Adrenal gland (tissue), 12 donors: ENCODE data around the gene OLIG3. TPM values are rescaled to one million over a fixed set of nuclear protein-coding genes. Genes with fewer than 3 reads are reported as not detected.

Source experiments
- DNase-seq, 7 donors: peaks; one replicate each; pipeline ENCODE4 v3.0.0-alpha.2; 2019 to 2020
- H3K27ac ChIP-seq, 5 donors: fragments of 200-600 bp; sonication (generic) in 4 of 5; 1 replicate in 3 of 5; 2 replicates in 2 of 5; pipeline versions ENCODE4 v1.5.1 to v1.8.0; 2016 to 2020; ENCODE audit warnings: mild to moderate bottlenecking in 1 of 5
- H3K27me3 ChIP-seq: fragments of 200-600 bp; 2 replicates; pipeline ENCODE4 v1.8.0; 2021
- H3K36me3 ChIP-seq, 2 donors: fragments of 200-600 bp; replicated peaks in 1 of 2; 1 replicate in 1 of 2; 2 replicates in 1 of 2; pipeline versions ENCODE4 v1.5.1 to v1.8.0; 2018 to 2022
- H3K4me1 ChIP-seq, 2 donors: fragments of 200-600 bp; replicated peaks in 1 of 2; 1 replicate in 1 of 2; 2 replicates in 1 of 2; pipeline versions ENCODE4 v1.5.1 to v1.8.0; 2018 to 2021
- H3K4me3 ChIP-seq, 4 donors: fragments of 200-600 bp; sonication (generic) in 3 of 4; one replicate each; pipeline ENCODE4 v1.5.1; 2016 to 2018
- H3K9me3 ChIP-seq, 3 donors: fragments of 200-600 bp; sonication (generic) in 1 of 3; replicated peaks in 1 of 3; 1 replicate in 2 of 3; 2 replicates in 1 of 3; pipeline versions ENCODE4 v1.5.1 to v1.8.0; 2016 to 2021
- POLR2A ChIP-seq, 2 donors: fragments of 450-650 bp; IDR thresholded peaks; one replicate each; pipeline ENCODE4 v1.6.1; 2017; ENCODE audit warnings: antibody characterized with exemption in 2 of 2, mild to moderate bottlenecking in 2 of 2, moderate library complexity in 1 of 2
- WGBS, 4 donors: extraction: QIAGEN DNeasy Blood & Tissue Kit in 2 of 4; methylation state at CpG; one replicate each; pipeline versions ENCODE4 v1.1.5 to v1.1.7; 2013 to 2017; 5-methylcytosine and 5-hydroxymethylcytosine counted together
- intact Hi-C, 2 donors: fragments of 100-400 bp; cut with DNase I; formaldehyde crosslinking; loops; one replicate each; pipeline versions ENCODE4 v1.14.1 to v1.15.0; 2022 to 2023
- polyA plus RNA-seq, 3 donors: library from polyadenylated mRNA; stranded (reverse); fragments of 200-250 nt in 2 of 3; fragments of 350-450 nt in 1 of 3; fragmentation: Illumina TruSeq in 1 of 3; extraction: RNeasy Lipid Tissue Mini Kit (QIAGEN cat#74804) in 1 of 3; gene quantifications; one replicate each; pipeline ENCODE4 v1.2.3, GENCODE V29; 2013 to 2014
- total RNA-seq, 9 donors: library from RNA; depleted of rRNA in 4 of 9; stranded (reverse); fragments of >200 nt in 4 of 9; fragments of 120-200 nt in 1 of 9; fragmentation: NEBNext Ultra II Directional in 1 of 9; extraction: Animal tissue kit (Norgen Biotek cat#: 25700) in 1 of 9; gene quantifications; one replicate each; pipeline versions ENCODE4 v1.1.0 to v1.2.4, GENCODE V29; 2013 to 2023
- TF ChIP-seq, protein P1 (sequence below), 6 experiments: fragments of 450-650 bp in 4 of 6; fragments of 200-600 bp in 2 of 6; sonication (generic) in 1 of 6; IDR thresholded peaks; 1 replicate in 5 of 6; 2 replicates in 1 of 6; pipeline versions ENCODE4 v1.5.1 to v1.8.0; 2016 to 2021; ENCODE audit warnings: antibody characterized with exemption in 6 of 6, mild to moderate bottlenecking in 2 of 6, moderate library complexity in 1 of 6
- donor health status: healthy with polysubstance abuse.
- donor health status: Bipolar disorder and iron deficiency.
- donor health status: DM: yes; HTN: yes; CAD: no.
- donor health status: DM: no; HTN: no; CAD: no.
- donor health status: DM: no; HTN: no; CAD: no.
- donor health status: DM: yes; HTN: yes; CAD: no.

The OLIG3 gene
- total and polyA plus RNA-seq, 12 donors = not detected

DNA sequence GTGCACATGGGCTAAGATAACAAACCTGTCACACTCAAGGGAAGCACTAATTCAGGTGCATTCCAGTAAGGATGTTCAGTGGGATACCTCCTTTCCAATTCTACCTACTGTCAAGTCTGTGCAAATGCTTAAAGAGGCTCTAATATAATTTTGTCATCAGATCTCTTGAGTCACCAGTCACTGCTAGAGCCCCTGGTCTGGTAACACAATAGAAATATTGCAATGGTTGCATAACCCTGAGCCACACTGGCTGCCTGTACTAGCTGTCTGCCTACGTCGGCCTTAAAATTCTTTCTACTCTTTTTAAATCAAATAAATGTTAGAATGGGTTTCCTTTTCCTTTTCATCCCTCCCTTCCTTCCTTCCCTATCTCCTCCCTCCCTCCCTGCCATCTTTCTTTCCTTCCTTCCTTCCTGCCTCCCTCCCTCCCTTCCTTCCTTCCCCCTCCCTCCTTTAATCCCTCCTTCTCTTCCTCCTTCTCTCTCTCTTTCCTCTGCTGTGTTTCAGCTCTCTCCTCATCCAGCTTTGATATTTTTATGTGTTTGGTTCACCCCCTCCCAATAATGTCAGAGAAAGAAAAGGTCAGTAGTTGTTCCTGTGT is 28.1 kb upstream of the OLIG3 start:
- WGBS, 4 donors = 44 to 63% (median 54%) methylated on average over 2 of the region's 2 CpGs
- intact Hi-C loops = no loop called here
- no peaks in the 10 kb centered on the region for H3K4me1 ChIP-seq

DNA sequence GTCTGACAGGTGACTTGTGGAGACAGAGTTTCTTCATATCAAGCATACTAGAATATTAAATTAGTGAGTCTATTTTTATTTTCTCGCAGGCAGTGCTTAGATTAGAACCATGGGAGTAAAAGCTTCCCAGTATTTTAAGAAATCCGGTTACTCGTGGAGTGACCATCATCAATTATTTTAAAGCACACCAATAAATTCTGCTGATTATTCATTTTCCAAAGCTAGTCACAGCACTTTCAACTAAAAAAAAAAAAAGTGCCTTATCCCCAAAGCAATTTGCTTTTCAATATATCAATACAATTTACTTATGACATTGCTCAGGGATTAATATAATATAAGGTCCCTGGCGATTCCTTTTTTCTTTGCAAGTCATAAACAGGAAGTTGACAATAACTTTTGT is 26.3 kb upstream of the OLIG3 start:
- no peaks in the 10 kb centered on the region for H3K4me1 ChIP-seq
- intact Hi-C loops = no loop called here
- no peak for DNase-seq
- H3K27me3 ChIP-seq = peaks cover 26% of the 10 kb centered on the region
- H3K27ac ChIP-seq = no peak overlapping the region
- no peaks in the 10 kb centered on the region for H3K36me3 ChIP-seq
- TF ChIP-seq, protein P1, sequence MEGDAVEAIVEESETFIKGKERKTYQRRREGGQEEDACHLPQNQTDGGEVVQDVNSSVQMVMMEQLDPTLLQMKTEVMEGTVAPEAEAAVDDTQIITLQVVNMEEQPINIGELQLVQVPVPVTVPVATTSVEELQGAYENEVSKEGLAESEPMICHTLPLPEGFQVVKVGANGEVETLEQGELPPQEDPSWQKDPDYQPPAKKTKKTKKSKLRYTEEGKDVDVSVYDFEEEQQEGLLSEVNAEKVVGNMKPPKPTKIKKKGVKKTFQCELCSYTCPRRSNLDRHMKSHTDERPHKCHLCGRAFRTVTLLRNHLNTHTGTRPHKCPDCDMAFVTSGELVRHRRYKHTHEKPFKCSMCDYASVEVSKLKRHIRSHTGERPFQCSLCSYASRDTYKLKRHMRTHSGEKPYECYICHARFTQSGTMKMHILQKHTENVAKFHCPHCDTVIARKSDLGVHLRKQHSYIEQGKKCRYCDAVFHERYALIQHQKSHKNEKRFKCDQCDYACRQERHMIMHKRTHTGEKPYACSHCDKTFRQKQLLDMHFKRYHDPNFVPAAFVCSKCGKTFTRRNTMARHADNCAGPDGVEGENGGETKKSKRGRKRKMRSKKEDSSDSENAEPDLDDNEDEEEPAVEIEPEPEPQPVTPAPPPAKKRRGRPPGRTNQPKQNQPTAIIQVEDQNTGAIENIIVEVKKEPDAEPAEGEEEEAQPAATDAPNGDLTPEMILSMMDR (IDR thresholded peaks at IDR 0.05) = no peak
- no peak for TF ChIP-seq POLR2A (IDR thresholded peaks at IDR 0.05)
- no peaks in the 10 kb centered on the region for H3K9me3 ChIP-seq
- H3K4me3 ChIP-seq = no peak overlapping the region
- WGBS, 4 donors = 73 to 79% (median 77%) methylated on average over 4 of the region's 4 CpGs

More for the DNA sequence above, 28.1 kb upstream of the OLIG3 start:
- Histone ChIP-seq H3K27me3 (peaks cover 14% of the 10 kb centered on the region), H3K9me3 (no peaks in the 10 kb centered on the region), H3K4me3 (no peak overlapping the region), H3K36me3 (no peaks in the 10 kb centered on the region), H3K27ac (no peak overlapping the region)
- TF ChIP-seq POLR2A (IDR thresholded peaks at IDR 0.05) = no peak
- TF ChIP-seq, protein P1 (IDR thresholded peaks at IDR 0.05) = no peak
- DNase-seq = no peak

DNA sequence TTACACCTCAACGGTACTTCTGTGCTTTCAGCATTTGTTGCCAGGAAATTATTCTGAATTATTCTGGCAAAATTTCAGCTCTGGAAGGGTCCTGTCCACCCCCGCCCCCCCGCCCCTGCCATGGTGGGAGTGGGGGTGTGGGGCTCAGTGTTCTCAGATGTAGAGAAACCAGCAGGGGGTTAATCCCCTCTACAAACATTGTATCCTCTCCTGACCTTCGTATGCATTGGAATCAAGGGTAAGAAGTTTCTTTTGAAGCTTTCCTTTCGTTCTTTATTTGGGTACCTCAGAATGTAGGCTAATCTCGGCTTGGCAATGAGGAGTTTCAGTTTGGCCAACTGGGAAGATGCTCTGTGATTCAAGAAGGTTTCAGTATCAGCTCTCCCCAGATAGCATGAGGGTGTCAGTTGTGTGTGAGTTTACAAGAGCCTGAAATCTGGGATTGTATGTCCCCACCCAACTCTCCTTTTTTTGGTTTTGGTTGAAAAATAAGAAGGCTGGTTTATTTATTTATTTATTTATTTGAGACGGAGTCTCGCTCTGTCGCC is 25.5 kb upstream of the OLIG3 start:
- 32 to 41% (median 36%) methylated on average over 8 to 9 of the region's 9 CpGs for WGBS, 4 donors
- Histone ChIP-seq H3K4me1 (no peaks in the 10 kb centered on the region), H3K9me3 (no peaks in the 10 kb centered on the region), H3K4me3 (no peak overlapping the region), H3K27me3 (peaks cover 34% of the 10 kb centered on the region), H3K36me3 (no peaks in the 10 kb centered on the region), H3K27ac (no peak overlapping the region)
- no peak for DNase-seq
- no peak for TF ChIP-seq POLR2A (IDR thresholded peaks at IDR 0.05)
- TF ChIP-seq, protein P1 (IDR thresholded peaks at IDR 0.05) = no peak
- intact Hi-C loops = no loop called here

DNA sequence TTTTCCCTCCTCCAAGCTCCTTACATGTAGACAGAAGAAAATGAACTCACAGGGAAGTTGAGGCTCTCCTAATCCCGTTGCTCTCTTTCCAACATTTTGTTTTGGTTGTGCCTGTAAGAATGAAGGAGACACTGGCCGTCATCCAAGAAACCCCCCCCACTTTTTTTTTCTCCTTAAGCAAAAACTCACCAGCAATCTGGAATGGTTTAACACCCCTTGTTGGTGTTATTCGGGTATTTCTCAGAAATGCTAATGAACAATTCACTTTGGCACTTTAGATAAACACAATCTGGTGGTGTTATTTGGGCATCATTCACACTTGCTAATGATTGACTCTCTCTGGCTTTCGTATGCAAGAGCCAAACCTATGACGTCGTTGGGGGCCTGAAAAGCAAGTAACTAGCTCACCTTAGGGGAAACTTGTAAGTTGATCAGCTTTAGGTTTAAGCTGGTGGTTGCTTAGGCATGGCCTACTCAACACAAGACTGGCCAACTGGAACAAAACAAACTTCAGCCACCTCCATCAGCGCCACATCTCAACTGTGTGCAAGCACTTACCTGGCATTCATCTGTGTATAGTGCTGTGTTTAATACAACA is 24.3 kb upstream of the OLIG3 start:
- 26 to 33% (median 30%) methylated on average over 7 of the region's 7 CpGs for WGBS, 4 donors
- H3K4me3 ChIP-seq = no peak overlapping the region

More for the DNA sequence above, 24.3 kb upstream of the OLIG3 start:
- intact Hi-C loops = no loop called here
- Histone ChIP-seq H3K36me3 (no peaks in the 10 kb centered on the region), H3K27me3 (peaks cover 45% of the 10 kb centered on the region), H3K9me3 (no peaks in the 10 kb centered on the region), H3K4me1 (no peaks in the 10 kb centered on the region), H3K27ac (no peak overlapping the region)
- no peak for DNase-seq
- TF ChIP-seq POLR2A (IDR thresholded peaks at IDR 0.05) = no peak
- TF ChIP-seq, protein P1 (IDR thresholded peaks at IDR 0.05) = no peak
